ELF-1 (cell line): ENCODE results near the gene EIF5A.

ENCODE experiments used
- DNase-seq: peaks from one replicate; pipeline ENCODE4 v3.0.0-alpha.2; 2016; ENCODE audit warnings: low read depth, low spot score

The EIF5A gene

GRCh38 chr17:7284911-7285310, 22.5 kb upstream of the EIF5A start:
- DNase-seq, result no peak

- no peak for DNase-seq
These were observed 21.7 kb upstream of the EIF5A start for GRCh38 chr17:7285679-7286078.

GRCh38 chr17:7289256-7290032, 18.0 kb upstream of the EIF5A start:
- no peak for DNase-seq

GRCh38 chr17:7290166-7290565, 17.3 kb upstream of the EIF5A start:
- DNase-seq, result no peak

GRCh38 chr17:7290685-7291084, 16.7 kb upstream of the EIF5A start:
- DNase-seq, result no peak

GRCh38 chr17:7292194-7292593, 15.2 kb upstream of the EIF5A start:
- no peak for DNase-seq

GRCh38 chr17:7292729-7293128, 14.7 kb upstream of the EIF5A start:
- no peak for DNase-seq

GRCh38 chr17:7293159-7293558, 14.3 kb upstream of the EIF5A start:
- DNase-seq, result no peak

GRCh38 chr17:7293816-7294613, 13.4 kb upstream of the EIF5A start:
- peak; percentile 79 for DNase-seq

- peak; percentile 85 for DNase-seq
These were observed 12.7 kb upstream of the EIF5A start, which contains the start of gene YBX2 for GRCh38 chr17:7294614-7295153. TSS of gene YBX2 (minus strand) at chr17:7294639. CDS start at chr17:7294500, 139 bp downstream.

- DNase-seq, result peak; percentile 58
These were observed 11.9 kb upstream of the EIF5A start for GRCh38 chr17:7295230-7296180.

GRCh38 chr17:7296189-7296861, 11.1 kb upstream of the EIF5A start:
- DNase-seq, result peak; percentile 97

- DNase-seq, result no peak
These were observed 3.2 kb upstream of the EIF5A start for GRCh38 chr17:7304179-7304578.

- DNase-seq, result peak; percentile 50
These were observed 527 bp downstream of the EIF5A start for GRCh38 chr17:7307686-7308624.

GRCh38 chr17:7308625-7309433, 1.4 kb downstream of the EIF5A start:
- DNase-seq, result peak; percentile 75

GRCh38 chr17:7309628-7310027, 2.2 kb downstream of the EIF5A start:
- DNase-seq, result no peak

- DNase-seq, result no peak
These were observed 3.8 kb downstream of the EIF5A start for GRCh38 chr17:7311110-7311705.

GRCh38 chr17:7312432-7313087, 5.1 kb downstream of the EIF5A start:
- no peak for DNase-seq
